H1 (cell line): ENCODE data around the gene HLF. TPM values are rescaled to one million over a fixed set of nuclear protein-coding genes. Genes with fewer than 3 reads are reported as not detected.

Experiments
- CTCF ChIA-PET: fragments of 300-600 bp; sonication (Branson Sonifier 250); formaldehyde crosslinking; loops from one replicate; lab custom pipeline; 2021; ENCODE audit not compliant: partially characterized antibody; lab: Charles Lee
- POLR2A ChIA-PET: fragments of 300-600 bp; sonication (Branson Sonifier 250); formaldehyde crosslinking; loops from one replicate; lab custom pipeline; 2021; ENCODE audit warnings: inconsistent platforms; ENCODE audit not compliant: partially characterized antibody; lab: Charles Lee
- DNase-seq, 2 experiments: peaks; one replicate each; pipeline versions ENCODE4 v3.0.0 to v3.0.0-alpha.2; 2010 to 2022; ENCODE audit warnings: low spot score in 2 of 2, low read depth in 1 of 2, mixed read lengths in 1 of 2
- FAIRE-seq: peaks from 2 replicates; lab custom pipeline; 2011; peaks lifted over from hg19 to GRCh38; lab: Jason Lieb, UNC
- H2AFZ ChIP-seq: 2 replicates; pipeline ENCODE4 v1.8.1; 2012; ENCODE audit warnings: low read length, inconsistent platforms
- H2AK5ac ChIP-seq: 2 replicates; pipeline ENCODE4 v1.6.1; 2013; ENCODE audit warnings: low read depth, low read length
- H2BK120ac ChIP-seq: replicated peaks from 2 replicates; pipeline ENCODE3; 2013; ENCODE audit warnings: low read depth, low read length, inconsistent platforms
- H2BK12ac ChIP-seq: 2 replicates; pipeline ENCODE4 v1.6.1; 2013; ENCODE audit warnings: low read depth, low read length
- H2BK15ac ChIP-seq: 2 replicates; pipeline ENCODE4 v1.6.1; 2013; ENCODE audit warnings: low read length
- H2BK20ac ChIP-seq: 2 replicates; pipeline ENCODE4 v1.6.1; 2013; ENCODE audit warnings: low read length
- H2BK5ac ChIP-seq: 2 replicates; pipeline ENCODE4 v1.6.1; 2013; ENCODE audit warnings: low read depth, low read length
- H3K14ac ChIP-seq: 2 replicates; pipeline ENCODE4 v1.6.1; 2013; ENCODE audit warnings: inconsistent platforms; ENCODE audit not compliant: insufficient read length
- H3K18ac ChIP-seq: 2 replicates; pipeline ENCODE4 v1.6.1; 2013; ENCODE audit warnings: low read length; ENCODE audit errors: extremely low read depth
- H3K23ac ChIP-seq: 2 replicates; pipeline ENCODE4 v1.6.1; 2013; ENCODE audit warnings: inconsistent platforms; ENCODE audit not compliant: insufficient read length
- H3K23me2 ChIP-seq: 2 replicates; pipeline ENCODE4 v1.6.1; 2013; ENCODE audit warnings: low read depth, low read length
- H3K27ac ChIP-seq: 2 replicates; pipeline ENCODE4 v1.6.1; 2011; ENCODE audit warnings: low read depth, low read length, inconsistent platforms
- H3K27me3 ChIP-seq, 4 experiments: replicated peaks in 1 of 4; 1 replicate in 1 of 4; 2 replicates in 3 of 4; pipeline versions ENCODE4 v1.6.1 to v1.8.1; 2011 to 2013; ENCODE audit warnings: low read length in 3 of 4, mild to moderate bottlenecking in 3 of 4, inconsistent platforms in 2 of 4, mixed read lengths in 2 of 4, moderate library complexity in 1 of 4; ENCODE audit not compliant: control insufficient read depth in 3 of 4, insufficient read depth in 3 of 4; ENCODE audit errors: extremely low read depth in 1 of 4
- H3K36me3 ChIP-seq, 4 experiments: 2 replicates each; pipeline versions ENCODE4 v1.6.1 to v1.8.1; 2011 to 2013; ENCODE audit warnings: mild to moderate bottlenecking in 4 of 4, low read length in 3 of 4, moderate library complexity in 2 of 4, control low read depth in 1 of 4, inconsistent platforms in 1 of 4; ENCODE audit not compliant: insufficient read depth in 4 of 4, control insufficient read depth in 2 of 4
- H3K4ac ChIP-seq: replicated peaks from 2 replicates; pipeline ENCODE3; 2013; ENCODE audit warnings: low read length, low read depth, mixed read lengths, inconsistent platforms; ENCODE audit not compliant: insufficient read length
- H3K4me1 ChIP-seq, 4 experiments: replicated peaks in 1 of 4; 1 replicate in 1 of 4; 2 replicates in 3 of 4; pipeline versions ENCODE4 v1.6.1 to v1.8.1; 2011 to 2013; ENCODE audit warnings: low read length in 3 of 4, inconsistent platforms in 2 of 4, mixed read lengths in 1 of 4; ENCODE audit not compliant: insufficient read depth in 4 of 4, control insufficient read depth in 3 of 4
- H3K4me2 ChIP-seq, 2 experiments: 2 replicates each; pipeline versions ENCODE4 v1.6.1 to v1.8.1; 2011 to 2013; ENCODE audit warnings: low read depth in 2 of 2, low read length in 2 of 2, control low read depth in 1 of 2, inconsistent platforms in 1 of 2, mild to moderate bottlenecking in 1 of 2; ENCODE audit not compliant: insufficient read depth in 1 of 2
- H3K4me3 ChIP-seq, 4 experiments: fragments of 200-600, 300-600 bp in 1 of 4; sonication (generic), shearing (Covaris generic), sonication (Bioruptor Twin) in 1 of 4; 2 replicates each; pipeline versions ENCODE4 v1.5.1 to v1.8.1; 2011 to 2016; ENCODE audit warnings: low read length in 4 of 4, low read depth in 3 of 4, control low read depth in 2 of 4, inconsistent platforms in 2 of 4, mild to moderate bottlenecking in 2 of 4, mixed read lengths in 1 of 4, moderate library complexity in 1 of 4; ENCODE audit not compliant: insufficient read depth in 2 of 4; ENCODE audit errors: extremely low read depth in 1 of 4
- H3K56ac ChIP-seq: replicated peaks from 2 replicates; pipeline ENCODE3; 2013; ENCODE audit warnings: low read depth, mild to moderate bottlenecking, mixed read lengths, low read length, inconsistent platforms; ENCODE audit not compliant: insufficient read length
- H3K79me1 ChIP-seq: 2 replicates; pipeline ENCODE4 v1.6.1; 2013; ENCODE audit warnings: low read depth, low read length, control low read depth
- H3K79me2 ChIP-seq, 2 experiments: 2 replicates each; pipeline versions ENCODE4 v1.6.1 to v1.8.1; 2012 to 2013; ENCODE audit warnings: low read length in 2 of 2, mild to moderate bottlenecking in 2 of 2, inconsistent platforms in 1 of 2; ENCODE audit not compliant: insufficient read depth in 2 of 2, control insufficient read depth in 1 of 2
- H3K9ac ChIP-seq, 4 experiments: replicated peaks in 1 of 4; 1 replicate in 1 of 4; 2 replicates in 3 of 4; pipeline versions ENCODE4 v1.6.1 to v1.8.1; 2011 to 2013; ENCODE audit warnings: low read depth in 3 of 4, low read length in 3 of 4, control low read depth in 2 of 4, mild to moderate bottlenecking in 2 of 4, moderate library complexity in 2 of 4, inconsistent platforms in 1 of 4; ENCODE audit errors: extremely low read depth in 1 of 4
- H3K9me3 ChIP-seq, 2 experiments: 2 replicates each; pipeline versions ENCODE4 v1.6.1 to v1.8.1; 2012 to 2013; ENCODE audit warnings: mild to moderate bottlenecking in 2 of 2, moderate library complexity in 2 of 2, control low read depth in 1 of 2, inconsistent platforms in 1 of 2, low read depth in 1 of 2, low read length in 1 of 2, mixed read lengths in 1 of 2; ENCODE audit not compliant: insufficient read depth in 2 of 2
- H4K20me1 ChIP-seq, 2 experiments: replicated peaks in 1 of 2; 2 replicates each; pipeline versions ENCODE3 to v1.8.1; 2011 to 2013; ENCODE audit warnings: inconsistent platforms in 2 of 2, low read length in 2 of 2, mild to moderate bottlenecking in 1 of 2; ENCODE audit not compliant: insufficient read depth in 2 of 2, control insufficient read depth in 1 of 2
- H4K5ac ChIP-seq: 2 replicates; pipeline ENCODE4 v1.6.1; 2013; ENCODE audit warnings: low read length, low read depth, mixed read lengths, inconsistent platforms; ENCODE audit not compliant: insufficient read length
- H4K8ac ChIP-seq: 2 replicates; pipeline ENCODE4 v1.8.0; 2013; ENCODE audit warnings: mild to moderate bottlenecking, moderate library complexity, low read length, inconsistent platforms; ENCODE audit not compliant: insufficient read depth; ENCODE audit errors: extremely low read depth
- H4K91ac ChIP-seq: replicated peaks from 2 replicates; pipeline ENCODE3; 2013; ENCODE audit warnings: low read length, mixed read lengths, inconsistent platforms; ENCODE audit not compliant: insufficient read length
- BRCA1 ChIP-seq: IDR thresholded peaks from 2 replicates; pipeline ENCODE4 v1.6.1; 2012; ENCODE audit warnings: low read depth, low read length, improper control_type of control experiment
- HDAC2 ChIP-seq, 2 experiments: fragments of 300-600 bp in 1 of 2; sonication (generic) in 1 of 2; IDR thresholded peaks; 2 replicates each; pipeline ENCODE4 v1.6.1; 2011 to 2012; ENCODE audit warnings: low read depth in 2 of 2, low read length in 2 of 2, mild to moderate bottlenecking in 2 of 2, moderate library complexity in 2 of 2, borderline replicate concordance in 1 of 2, inconsistent platforms in 1 of 2
- HDAC6 ChIP-seq: IDR thresholded peaks from one replicate; pipeline ENCODE4 v1.7.1; 2012; ENCODE audit warnings: low read depth, mild to moderate bottlenecking, inconsistent platforms, low read length, moderate library complexity
- JUN ChIP-seq: IDR thresholded peaks from 2 replicates; pipeline ENCODE4 v1.6.1; 2011; ENCODE audit warnings: low read depth, mild to moderate bottlenecking, improper control_type of control experiment, low read length
- JUND ChIP-seq: IDR thresholded peaks from 2 replicates; pipeline ENCODE4 v1.6.1; 2011; ENCODE audit warnings: mild to moderate bottlenecking, improper control_type of control experiment, low read length
- KDM1A ChIP-seq: fragments of 200-600, 300-600 bp; sonication (generic); IDR thresholded peaks from 2 replicates; pipeline ENCODE4 v1.7.1; 2016; ENCODE audit warnings: mild to moderate bottlenecking, low read length, borderline replicate concordance
- NRF1 ChIP-seq: IDR thresholded peaks from 2 replicates; pipeline ENCODE4 v1.6.1; 2011; ENCODE audit warnings: mild to moderate bottlenecking, low read depth, low read length, improper control_type of control experiment
- RAD21 ChIP-seq, 2 experiments: IDR thresholded peaks in 1 of 2; conservative IDR thresholded peaks in 1 of 2; 2 replicates each; pipeline ENCODE4 v1.6.1; 2011; ENCODE audit warnings: low read depth in 2 of 2, low read length in 2 of 2, improper control_type of control experiment in 1 of 2, inconsistent platforms in 1 of 2, mild to moderate bottlenecking in 1 of 2, moderate library complexity in 1 of 2
- RFX5 ChIP-seq: IDR thresholded peaks from 2 replicates; pipeline ENCODE4 v1.6.1; 2011; ENCODE audit warnings: low read depth, low read length, improper control_type of control experiment, borderline replicate concordance
- SIRT6 ChIP-seq: IDR thresholded peaks from one replicate; pipeline ENCODE4 v1.7.1; 2012; ENCODE audit warnings: low read length, inconsistent platforms
- SP1 ChIP-seq: IDR thresholded peaks from 2 replicates; pipeline ENCODE4 v1.6.1; 2011; ENCODE audit warnings: low read depth, low read length
- WGBS, 2 experiments: shearing (Covaris generic) in 1 of 2; methylation state at CpG; one replicate each; pipeline versions ENCODE4 v1.1.6 to v1.1.7; 2013 to 2015; ENCODE audit warnings: low lambda C conversion rate in 2 of 2, mixed read lengths in 2 of 2, inconsistent platforms in 1 of 2, low coverage in 1 of 2, missing lambda C conversion rate in 1 of 2; ENCODE audit not compliant: insufficient replicate concordance in 2 of 2, insufficient coverage in 1 of 2, insufficient read length in 1 of 2; ENCODE audit errors: extremely low coverage in 1 of 2, missing lambda C conversion rate in 1 of 2; 5-methylcytosine and 5-hydroxymethylcytosine counted together
- polyA plus RNA-seq, 7 experiments: library from polyadenylated mRNA; depleted of rRNA in 3 of 7; stranded (reverse) in 5 of 7; unstranded in 2 of 7; fragments of >200 nt in 5 of 7; fragments of 200-250 nt in 2 of 7; gene quantifications; 1 replicate in 5 of 7; 2 replicates in 1 of 7; 4 replicates in 1 of 7; pipeline versions ENCODE4 v1.2.1 to v1.2.3, GENCODE V29; 2011 to 2013; ENCODE audit warnings: missing spikeins in 2 of 7, mixed read lengths in 2 of 7
- total RNA-seq: library from RNA; stranded (reverse); fragmentation: NEBNext Ultra II Directional; extraction: Animal tissue kit (Norgen Biotek cat#: 25700); gene quantifications from 2 replicates; pipeline ENCODE4 v1.2.1, GENCODE V29; 2021

Gene HLF
- total and polyA plus RNA-seq, 2 of the 8 experiments (the other 6 are each of a cell fraction or from before 2014, with no cell fraction given): 0.39 to 0.60 TPM

DNA sequence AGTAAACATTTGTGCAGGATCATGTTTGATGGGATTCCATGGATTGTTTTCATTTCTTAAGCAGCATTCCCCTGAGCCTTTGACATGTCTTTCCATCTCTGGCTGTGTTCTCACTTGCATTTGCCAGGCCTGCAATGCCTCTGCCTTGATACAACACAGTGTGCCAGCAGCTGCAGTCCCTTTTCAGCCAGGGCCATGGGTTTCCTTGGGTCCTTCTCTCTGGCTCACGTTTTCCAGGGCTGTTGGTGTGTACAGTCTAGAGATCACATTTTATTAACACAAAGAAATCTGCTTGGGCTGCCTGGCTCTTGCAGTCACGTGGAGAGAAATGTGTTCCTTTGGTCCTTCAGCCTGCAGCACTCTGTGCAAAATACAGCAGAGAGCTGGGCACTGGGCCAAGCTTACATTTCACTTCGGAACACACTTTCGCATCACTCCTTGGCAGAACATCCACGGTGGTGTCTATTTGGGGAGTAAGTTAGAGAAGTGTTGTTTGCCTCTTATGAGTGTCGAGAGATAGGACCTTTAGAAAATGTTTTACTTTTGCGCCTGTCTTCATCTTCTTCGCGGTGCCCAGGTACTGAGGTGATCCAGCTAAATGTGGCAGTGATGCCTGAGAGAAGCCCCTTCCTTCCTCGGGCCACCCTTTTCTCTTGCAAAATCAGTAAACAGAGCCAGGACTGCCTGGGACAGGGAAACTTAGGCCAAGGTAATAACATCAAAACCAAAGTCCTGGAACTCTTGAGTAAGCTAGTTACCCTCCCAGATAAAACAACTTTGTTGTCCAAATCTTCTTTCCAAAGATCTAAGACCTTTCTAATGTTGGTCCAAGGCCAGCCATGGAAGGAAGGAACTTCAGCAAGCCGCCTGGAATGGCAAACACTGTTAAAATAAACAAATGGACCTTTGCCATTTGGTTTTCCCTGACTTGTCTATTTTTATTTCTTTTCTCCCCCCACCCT, 20.9 kb downstream of the HLF start:
- no peak for TF ChIP-seq BRCA1
- no peak for TF ChIP-seq RFX5
- no peak for TF ChIP-seq SIRT6
- TF ChIP-seq HDAC2 (IDR thresholded peaks at IDR 0.05; ENCODE audit: borderline replicate concordance in 1 of 2, low read depth in 2 of 2, low read length in 2 of 2): no peak
- no peak for TF ChIP-seq RAD21 (IDR thresholded peaks at IDR 0.05 in 1 of 2, conservative IDR thresholded peaks at IDR 0.05 in 1 of 2; ENCODE audit: low read depth in 2 of 2, low read length in 2 of 2)
- no peak for TF ChIP-seq SP1
- TF ChIP-seq KDM1A: no peak
- no peak for TF ChIP-seq HDAC6
- no peak for TF ChIP-seq JUN
- no peak for TF ChIP-seq JUND
- TF ChIP-seq NRF1: no peak
- no peak for DNase-seq
- no peak overlapping the region for H2AFZ ChIP-seq

More for the DNA sequence above, 20.9 kb downstream of the HLF start:
- H3K4me1 ChIP-seq: peaks cover 0 to 5% (median 0%) of the 10 kb centered on the region in 4 experiments; a peak in 1 of 7 replicates
- ChIA-PET CTCF (interaction anchor here (0.5 to 2.5 kb wide), 5 partner anchors 11 to 208 kb away, joined by 3 to 9 read pairs (median 3); no protein-coding TSS in a partner anchor), POLR2A (no interaction called here)
- no peak overlapping the region; the same call in 1 of the 2 replicates for H4K8ac ChIP-seq
- no peak overlapping the region for H3K23ac ChIP-seq
- H3K4me3 ChIP-seq: no peak overlapping the region
- no peak overlapping the region for H2BK15ac ChIP-seq
- no peaks in the 10 kb centered on the region for H3K79me1 ChIP-seq
- H3K56ac ChIP-seq: no peak overlapping the region
- H3K4me2 ChIP-seq: no peak overlapping the region
- no peak overlapping the region for H3K4ac ChIP-seq
- H2AK5ac ChIP-seq: no peak overlapping the region
- no peak overlapping the region; a peak in 1 of 7 replicates for H3K9ac ChIP-seq
- H3K27me3 ChIP-seq: no peaks in the 10 kb centered on the region
- no peak overlapping the region for H2BK5ac ChIP-seq
- no peaks in the 10 kb centered on the region for H3K36me3 ChIP-seq
- H3K23me2 ChIP-seq: no peaks in the 10 kb centered on the region
- no peak overlapping the region for H2BK120ac ChIP-seq
- H3K14ac ChIP-seq: no peak overlapping the region
- WGBS, 2 experiments: 93% methylated on average over 11 of the region's 11 CpGs; no CpG with 5 or more reads in 1 of the 2 experiments
- H3K9me3 ChIP-seq: no peaks in the 10 kb centered on the region
- H4K91ac ChIP-seq: no peak overlapping the region
- H2BK20ac ChIP-seq: no peak overlapping the region
- no peak overlapping the region for H2BK12ac ChIP-seq
- no peak overlapping the region for H4K5ac ChIP-seq
- H3K18ac ChIP-seq: no peak overlapping the region
- no peaks in the 10 kb centered on the region for H4K20me1 ChIP-seq
- H3K27ac ChIP-seq: no peak overlapping the region
- FAIRE-seq: no peak
- H3K79me2 ChIP-seq: no peaks in the 10 kb centered on the region
